Nephron (organoid): Measurements from ENCODE around the gene NAV3.
A peak's percentile ranks its signal among the peaks of the same experiment; 100 is the strongest.

ENCODE experiments used
- H3K27ac Mint-ChIP-seq, 3 experiments: 2 replicates each; pipeline ENCODE4 v1.8.0; 2020; ENCODE audit warnings: mixed read lengths in 3 of 3, mild to moderate bottlenecking in 2 of 3, moderate library complexity in 1 of 3
- H3K27me3 Mint-ChIP-seq: 2 replicates; pipeline ENCODE4 v1.8.0; 2021; ENCODE audit warnings: low read depth, mild to moderate bottlenecking, moderate library complexity, mixed read lengths
- H3K36me3 Mint-ChIP-seq: 2 replicates; pipeline ENCODE4 v1.8.0; 2020; ENCODE audit warnings: low read depth, mixed read lengths
- H3K4me1 Mint-ChIP-seq: 2 replicates; pipeline ENCODE4 v1.8.0; 2020; ENCODE audit warnings: mixed read lengths
- H3K4me3 Mint-ChIP-seq, 3 experiments: 2 replicates each; pipeline ENCODE4 v1.8.0; 2020; ENCODE audit warnings: mild to moderate bottlenecking in 3 of 3, mixed read lengths in 3 of 3, moderate library complexity in 2 of 3
- H3K9me3 Mint-ChIP-seq: 2 replicates; pipeline ENCODE4 v1.8.0; 2020; ENCODE audit warnings: mixed read lengths
- CTCF ChIP-seq, 3 experiments: fragments of 200-600 bp; sonication (generic); IDR thresholded peaks; one replicate each; pipeline ENCODE4 v1.5.0; 2021; ENCODE audit warnings: antibody characterized with exemption in 3 of 3; ENCODE audit not compliant: unreplicated experiment in 3 of 3

NAV3 gene

DNA sequence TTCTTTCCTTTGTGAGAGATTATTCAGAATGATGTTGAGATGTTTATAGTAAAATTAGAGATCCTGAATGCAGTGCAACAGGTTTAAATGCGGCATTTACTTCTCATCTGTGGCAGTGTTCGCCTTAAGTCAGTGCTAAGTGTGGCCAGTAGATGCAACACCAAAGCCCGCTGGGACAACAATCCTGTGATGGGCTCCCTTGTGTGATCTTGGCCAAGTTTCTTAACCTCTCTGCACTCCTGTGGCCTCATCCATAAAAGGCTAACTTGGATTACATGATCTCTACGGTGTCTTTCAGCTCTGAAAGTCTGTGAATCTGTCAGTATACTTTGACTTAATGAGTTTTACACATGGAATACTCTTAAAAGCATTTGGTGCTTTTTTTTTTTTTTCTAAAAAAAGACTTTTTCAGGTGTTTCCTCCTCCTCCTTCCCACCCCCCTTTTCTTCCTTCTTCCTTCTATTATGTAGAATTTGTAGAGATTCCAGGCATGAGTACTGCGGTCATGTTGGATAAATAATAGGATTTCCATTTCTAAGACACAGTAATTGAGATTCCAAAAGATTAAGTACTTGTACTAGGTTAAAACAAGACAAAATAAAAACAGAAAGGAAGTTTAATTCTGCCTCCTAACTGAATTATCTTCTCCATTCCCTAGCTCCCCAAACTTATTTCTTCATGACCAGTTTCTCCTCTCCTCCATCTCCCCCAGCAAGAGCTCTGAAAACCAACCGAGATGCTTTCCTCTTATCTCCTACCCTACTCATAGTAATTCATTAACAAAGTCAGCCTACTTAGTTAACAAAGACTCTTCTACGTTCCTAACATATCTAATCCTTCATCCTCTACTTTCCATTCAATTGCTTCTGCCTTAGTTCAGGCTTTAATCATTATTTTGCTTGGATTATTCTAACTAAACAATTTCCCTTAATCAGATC, 42.2 kb upstream of the NAV3 start:
- H3K4me3 Mint-ChIP-seq = no peak overlapping the region

DNA sequence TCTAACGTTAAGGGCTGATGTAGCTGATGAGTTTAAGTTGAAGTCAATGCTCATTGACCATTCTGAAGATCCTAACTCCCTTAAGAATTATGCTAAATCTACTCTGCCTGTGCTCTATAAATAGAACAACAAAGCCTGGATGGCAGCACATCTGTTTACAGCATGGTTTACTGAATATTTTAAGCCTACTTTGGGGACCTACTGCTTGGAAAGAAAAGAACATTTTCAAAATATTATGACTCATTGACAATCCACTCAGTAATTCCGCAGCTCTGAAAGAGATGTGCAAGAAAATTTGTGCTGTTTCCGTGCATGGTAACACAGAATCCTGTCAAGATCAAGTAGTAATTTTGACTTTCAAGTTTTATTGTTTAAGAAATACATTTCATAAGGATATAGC, 35.0 kb upstream of the NAV3 start:
- TF ChIP-seq CTCF (IDR thresholded peaks at IDR 0.05; ENCODE audit: unreplicated experiment in 3 of 3) = no peak
- Mint-ChIP-seq H3K9me3 (no peaks in the 10 kb centered on the region), H3K36me3 (no peaks in the 10 kb centered on the region), H3K4me1 (peaks cover 17% of the 10 kb centered on the region), H3K27me3 (no peaks in the 10 kb centered on the region), H3K4me3 (no peak overlapping the region), H3K27ac (no peak overlapping the region)

More for the DNA sequence above, 42.2 kb upstream of the NAV3 start:
- Mint-ChIP-seq H3K36me3 (no peaks in the 10 kb centered on the region), H3K27me3 (no peaks in the 10 kb centered on the region), H3K9me3 (no peaks in the 10 kb centered on the region), H3K4me1 (peaks cover 40% of the 10 kb centered on the region), H3K27ac (peak overlapping the region; percentile 1 to 12 (median 2))
- TF ChIP-seq CTCF (IDR thresholded peaks at IDR 0.05; ENCODE audit: unreplicated experiment in 3 of 3) = no peak

- Mint-ChIP-seq H3K27ac (no peak overlapping the region), H3K27me3 (no peaks in the 10 kb centered on the region), H3K9me3 (no peaks in the 10 kb centered on the region), H3K4me1 (peaks cover 12% of the 10 kb centered on the region), H3K4me3 (no peak overlapping the region), H3K36me3 (no peaks in the 10 kb centered on the region)
- TF ChIP-seq CTCF (IDR thresholded peaks at IDR 0.05; ENCODE audit: unreplicated experiment in 3 of 3) = no peak
Measured at GRCh38 chr12:77796775-77797174, 33.9 kb upstream of the NAV3 start.

GRCh38 chr12:77800501-77800900, 30.2 kb upstream of the NAV3 start:
- Mint-ChIP-seq H3K4me3 (no peak overlapping the region), H3K27me3 (no peaks in the 10 kb centered on the region), H3K9me3 (peaks cover 17% of the 10 kb centered on the region), H3K27ac (peak overlapping the region in 1 of 3 experiments; percentile 2), H3K4me1 (no peaks in the 10 kb centered on the region), H3K36me3 (no peaks in the 10 kb centered on the region)
- no peak for TF ChIP-seq CTCF (IDR thresholded peaks at IDR 0.05; ENCODE audit: unreplicated experiment in 3 of 3)

GRCh38 chr12:77808534-77808933, 22.2 kb upstream of the NAV3 start:
- no peak for TF ChIP-seq CTCF (IDR thresholded peaks at IDR 0.05; ENCODE audit: unreplicated experiment in 3 of 3)
- Mint-ChIP-seq H3K27ac (no peak overlapping the region), H3K4me3 (no peak overlapping the region), H3K4me1 (no peaks in the 10 kb centered on the region), H3K9me3 (peaks cover 38% of the 10 kb centered on the region), H3K27me3 (no peaks in the 10 kb centered on the region), H3K36me3 (no peaks in the 10 kb centered on the region)

GRCh38 chr12:77813558-77813957, 17.1 kb upstream of the NAV3 start:
- Mint-ChIP-seq H3K27me3 (no peaks in the 10 kb centered on the region), H3K27ac (no peak overlapping the region), H3K36me3 (no peaks in the 10 kb centered on the region), H3K4me1 (peaks cover 32% of the 10 kb centered on the region), H3K9me3 (no peaks in the 10 kb centered on the region), H3K4me3 (no peak overlapping the region)
- no peak for TF ChIP-seq CTCF (IDR thresholded peaks at IDR 0.05; ENCODE audit: unreplicated experiment in 3 of 3)
